Left ventricle myocardium inferior (tissue), 1 donor: ENCODE data around the gene SALL1. TPM values are rescaled to one million over a fixed set of nuclear protein-coding genes. Genes with fewer than 3 reads are reported as not detected.

ENCODE experiments used
- DNase-seq: peaks from one replicate; pipeline ENCODE4 v3.0.0-alpha.2; 2020
- H3K27ac ChIP-seq: fragments of 200-600 bp; replicated peaks from 2 replicates; pipeline ENCODE4 v1.8.0; 2021
- H3K27me3 ChIP-seq: fragments of 200-600 bp; 2 replicates; pipeline ENCODE4 v1.8.0; 2021; ENCODE audit warnings: low read depth
- H3K36me3 ChIP-seq: fragments of 200-600 bp; 2 replicates; pipeline ENCODE4 v1.8.0; 2021
- H3K4me1 ChIP-seq: fragments of 200-600 bp; 2 replicates; pipeline ENCODE4 v1.8.0; 2021
- H3K4me3 ChIP-seq: fragments of 200-600 bp; 2 replicates; pipeline ENCODE4 v1.8.0; 2021; ENCODE audit warnings: mild to moderate bottlenecking, moderate library complexity
- H3K9me3 ChIP-seq: fragments of 200-600 bp; replicated peaks from 2 replicates; pipeline ENCODE4 v1.8.0; 2021
- intact Hi-C: fragments of 100-400 bp; cut with micrococcal nuclease; formaldehyde crosslinking; loops from one replicate; pipeline ENCODE4 v1.11.0; 2022
- total RNA-seq: library from RNA; stranded (reverse); fragmentation: NEBNext Ultra II Directional; extraction: Animal tissue kit (Norgen Biotek cat#: 25700); gene quantifications from one replicate; pipeline ENCODE4 v1.2.1, GENCODE V29; 2021
- TF ChIP-seq, protein P1 (sequence below): fragments of 200-600 bp; IDR thresholded peaks from 2 replicates; pipeline ENCODE4 v1.8.0; 2021; ENCODE audit warnings: antibody characterized with exemption, mild to moderate bottlenecking, borderline replicate concordance
- donor health status: DM: no; HTN: yes; CAD: no; lungs with severe emphysema.

SALL1 gene
- total RNA-seq, 1 donor from 2014 or later: 1.3 TPM

DNA sequence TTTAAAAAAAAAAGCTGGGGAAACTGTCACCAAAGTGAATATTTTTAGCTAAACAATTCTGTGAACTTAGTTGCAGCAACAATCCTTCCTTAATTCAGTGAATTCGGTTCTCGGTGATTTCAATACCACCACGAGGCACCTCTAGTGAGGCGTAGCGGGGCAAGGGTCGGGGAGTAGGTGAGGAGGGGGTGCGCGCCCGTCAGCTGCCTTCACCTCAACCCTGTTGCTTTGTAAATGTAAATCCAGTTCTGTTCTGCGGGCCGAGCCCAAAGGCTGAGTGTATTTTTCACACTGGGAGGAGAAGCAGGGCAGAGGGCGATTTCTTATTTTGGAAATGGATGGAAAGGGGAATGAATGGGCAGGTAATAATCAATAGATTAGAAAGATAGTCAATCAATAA, 17.4 kb downstream of the SALL1 start:
- H3K9me3 ChIP-seq: no peaks in the 10 kb centered on the region
- intact Hi-C loops: no loop called here
- H3K4me1 ChIP-seq: no peaks in the 10 kb centered on the region
- no peak overlapping the region for H3K4me3 ChIP-seq
- no peaks in the 10 kb centered on the region for H3K36me3 ChIP-seq
- DNase-seq: no peak
- TF ChIP-seq, protein P1, sequence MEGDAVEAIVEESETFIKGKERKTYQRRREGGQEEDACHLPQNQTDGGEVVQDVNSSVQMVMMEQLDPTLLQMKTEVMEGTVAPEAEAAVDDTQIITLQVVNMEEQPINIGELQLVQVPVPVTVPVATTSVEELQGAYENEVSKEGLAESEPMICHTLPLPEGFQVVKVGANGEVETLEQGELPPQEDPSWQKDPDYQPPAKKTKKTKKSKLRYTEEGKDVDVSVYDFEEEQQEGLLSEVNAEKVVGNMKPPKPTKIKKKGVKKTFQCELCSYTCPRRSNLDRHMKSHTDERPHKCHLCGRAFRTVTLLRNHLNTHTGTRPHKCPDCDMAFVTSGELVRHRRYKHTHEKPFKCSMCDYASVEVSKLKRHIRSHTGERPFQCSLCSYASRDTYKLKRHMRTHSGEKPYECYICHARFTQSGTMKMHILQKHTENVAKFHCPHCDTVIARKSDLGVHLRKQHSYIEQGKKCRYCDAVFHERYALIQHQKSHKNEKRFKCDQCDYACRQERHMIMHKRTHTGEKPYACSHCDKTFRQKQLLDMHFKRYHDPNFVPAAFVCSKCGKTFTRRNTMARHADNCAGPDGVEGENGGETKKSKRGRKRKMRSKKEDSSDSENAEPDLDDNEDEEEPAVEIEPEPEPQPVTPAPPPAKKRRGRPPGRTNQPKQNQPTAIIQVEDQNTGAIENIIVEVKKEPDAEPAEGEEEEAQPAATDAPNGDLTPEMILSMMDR: no peak
- H3K27ac ChIP-seq: no peak overlapping the region
- peaks cover 95% of the 10 kb centered on the region for H3K27me3 ChIP-seq

DNA sequence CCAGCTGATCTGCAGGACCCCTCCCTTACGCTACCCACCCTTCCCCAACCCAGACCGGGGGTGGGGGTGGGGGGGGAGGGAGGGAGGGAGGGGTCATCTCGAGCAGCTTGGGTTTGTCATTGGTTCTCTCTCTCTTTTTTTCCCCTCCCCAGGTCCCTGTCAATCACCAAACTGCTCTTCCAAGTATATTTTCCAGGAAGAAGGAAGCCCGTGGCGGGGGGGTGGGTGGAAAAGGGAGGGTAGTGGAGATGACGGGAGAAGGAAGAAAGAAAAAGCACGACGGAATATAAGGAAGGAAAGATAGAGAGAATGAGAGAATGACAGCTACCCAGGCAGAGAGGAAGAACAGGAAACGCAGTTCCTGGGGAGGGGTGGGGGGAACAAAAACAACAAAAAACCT, 17.9 kb downstream of the SALL1 start:
- Histone ChIP-seq H3K4me1 (no peaks in the 10 kb centered on the region), H3K9me3 (no peaks in the 10 kb centered on the region), H3K27ac (no peak overlapping the region), H3K27me3 (peaks cover 95% of the 10 kb centered on the region), H3K36me3 (no peaks in the 10 kb centered on the region), H3K4me3 (no peak overlapping the region)
- TF ChIP-seq, protein P1: no peak
- intact Hi-C loops: no loop called here
- DNase-seq: no peak

DNA sequence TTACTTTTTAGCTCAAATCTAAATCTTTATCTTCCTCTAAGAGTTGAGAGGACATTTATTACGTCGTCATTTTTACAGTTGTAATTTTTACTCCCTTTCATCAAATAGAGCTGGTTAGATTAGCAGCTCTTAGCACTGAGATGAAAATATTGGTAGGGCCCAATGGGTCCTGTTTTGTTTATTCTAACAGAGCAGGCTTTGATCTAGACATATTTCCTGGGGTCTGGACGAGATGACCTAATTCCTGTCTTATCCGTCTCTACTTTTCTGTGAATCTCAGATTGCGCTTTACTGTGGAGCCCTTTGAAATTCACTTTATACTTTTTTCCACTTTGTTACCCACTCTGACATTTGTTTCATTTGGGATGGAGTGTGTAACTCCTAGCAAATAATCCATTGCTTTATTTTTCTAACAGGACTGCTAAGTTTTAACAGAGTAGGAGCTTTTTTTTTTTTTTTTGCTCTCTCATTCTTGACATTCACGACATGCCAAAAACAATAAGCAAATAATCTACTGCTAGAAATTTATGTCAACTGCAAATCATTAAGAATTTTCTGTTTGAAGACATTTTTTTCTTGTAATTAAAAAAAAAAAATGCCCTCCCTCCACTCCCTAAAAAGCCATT, 18.5 kb downstream of the SALL1 start:
- TF ChIP-seq, protein P1: no peak
- intact Hi-C loops: no loop called here
- DNase-seq: no peak
- H3K27ac ChIP-seq: no peak overlapping the region
- H3K9me3 ChIP-seq: no peaks in the 10 kb centered on the region
- no peaks in the 10 kb centered on the region for H3K4me1 ChIP-seq
- peaks cover 95% of the 10 kb centered on the region for H3K27me3 ChIP-seq
- no peaks in the 10 kb centered on the region for H3K36me3 ChIP-seq
- no peak overlapping the region for H3K4me3 ChIP-seq

DNA sequence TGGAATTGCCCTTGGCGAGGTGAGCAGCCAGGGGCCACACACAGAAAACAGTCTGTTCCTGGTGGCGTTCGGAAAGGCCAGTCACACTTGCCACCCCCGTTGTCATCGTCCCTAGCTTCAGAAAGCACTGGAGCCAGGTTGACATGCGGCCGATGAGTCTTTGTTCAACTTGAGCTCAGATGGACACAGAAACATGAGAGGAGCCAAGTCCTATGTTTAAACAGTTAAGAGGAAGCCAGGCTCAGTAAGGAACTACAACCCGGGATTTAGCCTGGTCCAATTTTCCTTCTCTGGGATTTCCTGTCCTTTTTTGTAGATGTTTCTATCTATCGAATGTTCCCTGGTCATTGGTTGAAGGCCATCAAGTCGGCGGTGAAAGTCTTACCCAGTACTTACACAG, 19.5 kb downstream of the SALL1 start:
- Histone ChIP-seq H3K9me3 (no peaks in the 10 kb centered on the region), H3K4me1 (no peaks in the 10 kb centered on the region), H3K27me3 (peaks cover 95% of the 10 kb centered on the region), H3K36me3 (no peaks in the 10 kb centered on the region), H3K4me3 (no peak overlapping the region), H3K27ac (no peak overlapping the region)
- DNase-seq: no peak
- TF ChIP-seq, protein P1: no peak
- intact Hi-C loops: no loop called here

DNA sequence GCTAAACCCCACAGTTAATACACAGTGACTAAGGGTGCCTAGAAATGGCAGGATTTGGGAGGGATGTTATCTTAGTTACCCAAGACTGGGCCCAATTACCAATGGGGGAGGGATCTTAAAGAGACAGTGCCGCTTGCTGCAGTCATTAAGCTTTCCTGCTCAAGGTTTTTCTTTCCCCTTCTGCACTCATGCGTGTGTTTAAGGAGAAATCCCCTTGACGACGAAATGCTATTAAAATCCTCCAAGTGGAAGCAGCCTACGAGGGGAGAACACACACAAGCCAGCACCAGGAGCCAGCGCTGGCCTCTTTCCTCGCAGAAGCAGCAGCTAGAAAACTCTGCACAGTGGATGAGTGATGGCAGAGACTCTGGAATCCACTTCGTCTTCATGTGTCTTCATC, 22.0 kb downstream of the SALL1 start:
- peaks cover 95% of the 10 kb centered on the region for H3K27me3 ChIP-seq

More for the DNA sequence above, 22.0 kb downstream of the SALL1 start:
- Histone ChIP-seq H3K4me3 (no peak overlapping the region), H3K36me3 (no peaks in the 10 kb centered on the region), H3K9me3 (no peaks in the 10 kb centered on the region), H3K4me1 (no peaks in the 10 kb centered on the region), H3K27ac (no peak overlapping the region)
- intact Hi-C loops: no loop called here
- DNase-seq: no peak
- TF ChIP-seq, protein P1: no peak
